Karpas-422 (cell line): Measurements from ENCODE around the gene DLK1. TPM values are rescaled to one million over a fixed set of nuclear protein-coding genes. Genes with fewer than 3 reads are reported as not detected.

ENCODE experiments used
- DNase-seq: peaks from one replicate; pipeline ENCODE4 v3.0.0-alpha.2; 2015
- H2AFZ ChIP-seq: fragments of 200-600 bp; sonication (generic); 2 replicates; pipeline ENCODE4 v1.6.1; 2014; ENCODE audit warnings: antibody characterized with exemption, low read length, mixed read lengths
- H3K27ac ChIP-seq: fragments of 200-600 bp; sonication (generic); 2 replicates; pipeline ENCODE4 v1.5.1; 2014; ENCODE audit warnings: mild to moderate bottlenecking, low read length, moderate library complexity
- H3K27me3 ChIP-seq: fragments of 200-600 bp; sonication (generic); 2 replicates; pipeline ENCODE4 v1.6.1; 2014; ENCODE audit warnings: low read length, mixed read lengths
- H3K36me3 ChIP-seq: fragments of 200-600 bp; sonication (generic); 2 replicates; pipeline ENCODE4 v1.6.1; 2014; ENCODE audit warnings: low read length, mixed read lengths; ENCODE audit not compliant: insufficient read depth
- H3K4me1 ChIP-seq: fragments of 200-600 bp; sonication (generic); 2 replicates; pipeline ENCODE4 v1.6.1; 2014; ENCODE audit warnings: mild to moderate bottlenecking, low read length, mixed read lengths
- H3K4me2 ChIP-seq: fragments of 200-600 bp; sonication (generic); 2 replicates; pipeline ENCODE4 v1.6.1; 2014; ENCODE audit warnings: low read length, low read depth, mild to moderate bottlenecking; ENCODE audit not compliant: poor library complexity, severe bottlenecking
- H3K4me3 ChIP-seq: fragments of 200-600 bp; sonication (generic); 2 replicates; pipeline ENCODE4 v1.5.1; 2014; ENCODE audit warnings: mild to moderate bottlenecking, antibody characterized with exemption, low read length, mixed read lengths
- H3K79me2 ChIP-seq: fragments of 200-600 bp; sonication (generic); 2 replicates; pipeline ENCODE4 v1.6.1; 2014; ENCODE audit warnings: mild to moderate bottlenecking, low read length, mixed read lengths
- H3K9ac ChIP-seq: fragments of 200-600 bp; sonication (generic); 2 replicates; pipeline ENCODE4 v1.6.0; 2014; ENCODE audit warnings: low read length
- H3K9me2 ChIP-seq: fragments of 200-600 bp; sonication (generic), shearing (Covaris generic); replicated peaks from 2 replicates; pipeline ENCODE4 v1.6.0; 2014; ENCODE audit warnings: mild to moderate bottlenecking, low read length, moderate library complexity; ENCODE audit not compliant: insufficient read depth
- H3K9me3 ChIP-seq: fragments of 300-700, 200-600 bp; sonication (generic); 2 replicates; pipeline ENCODE4 v1.6.1; 2014; ENCODE audit warnings: low read length, mixed read lengths
- H4K20me1 ChIP-seq: fragments of 200-600 bp; sonication (generic); 2 replicates; pipeline ENCODE4 v1.6.1; 2014; ENCODE audit warnings: mild to moderate bottlenecking, antibody characterized with exemption, low read length, low read depth; ENCODE audit not compliant: insufficient read depth
- total RNA-seq: library from RNA; depleted of rRNA; stranded (reverse); fragments of >200 nt; shearing (Covaris generic); gene quantifications from 2 replicates; pipeline ENCODE4 v1.2.3, GENCODE V29; 2014; ENCODE audit warnings: low replicate concordance; rRNA removed

DLK1 gene
- not detected in 2 replicates for total RNA-seq

- H3K4me2 ChIP-seq, result no peak within 1 kb of the TSS
- no peak within 1 kb of the TSS for H3K9ac ChIP-seq
- H3K27me3 ChIP-seq, result no peaks in the 10 kb centered on the region
- H3K79me2 ChIP-seq, result no peaks in the 10 kb centered on the region
- no peaks in the 10 kb centered on the region for H3K9me2 ChIP-seq
- H3K27ac ChIP-seq, result no peak within 1 kb of the TSS
- no peak within 1 kb of the TSS for H2AFZ ChIP-seq
- DNase-seq, result no peak
- no peaks in the 10 kb centered on the region for H3K36me3 ChIP-seq
- no peak within 1 kb of the TSS for H3K4me3 ChIP-seq
- no peaks in the 10 kb centered on the region for H4K20me1 ChIP-seq
- no peaks in the 10 kb centered on the region for H3K4me1 ChIP-seq
- H3K9me3 ChIP-seq, result no peaks in the 10 kb centered on the region
Measured at GRCh38 chr14:100726550-100727085, at the start of gene DLK1. TSS of gene DLK1 (plus strand) at chr14:100726892. CDS start at chr14:100727069, 177 bp downstream.

GRCh38 chr14:100677152-100677551 lies 49.5 kb upstream of the DLK1 start:
- H3K9me3 ChIP-seq, result no peaks in the 10 kb centered on the region
- H3K27ac ChIP-seq, result no peak overlapping the region
- H3K9me2 ChIP-seq, result no peaks in the 10 kb centered on the region
- H3K9ac ChIP-seq, result no peak overlapping the region
- H2AFZ ChIP-seq, result no peak overlapping the region
- H3K27me3 ChIP-seq, result no peaks in the 10 kb centered on the region
- no peak overlapping the region for H3K4me3 ChIP-seq
- no peaks in the 10 kb centered on the region for H3K4me1 ChIP-seq
- no peak for DNase-seq
- no peaks in the 10 kb centered on the region for H4K20me1 ChIP-seq
- no peaks in the 10 kb centered on the region for H3K36me3 ChIP-seq
- H3K4me2 ChIP-seq, result no peak overlapping the region
- H3K79me2 ChIP-seq, result no peaks in the 10 kb centered on the region

- Histone ChIP-seq H4K20me1 (no peaks in the 10 kb centered on the region), H3K9ac (no peak overlapping the region), H3K4me2 (no peak overlapping the region), H3K36me3 (no peaks in the 10 kb centered on the region), H3K79me2 (no peaks in the 10 kb centered on the region), H3K9me2 (no peaks in the 10 kb centered on the region), H3K4me3 (no peak overlapping the region), H3K27me3 (no peaks in the 10 kb centered on the region), H2AFZ (no peak overlapping the region), H3K9me3 (no peaks in the 10 kb centered on the region), H3K4me1 (no peaks in the 10 kb centered on the region), H3K27ac (no peak overlapping the region)
- no peak for DNase-seq
Measured at GRCh38 chr14:100677554-100678468, 48.9 kb upstream of the DLK1 start.

- Histone ChIP-seq H3K9me3 (no peaks in the 10 kb centered on the region), H3K4me2 (no peak overlapping the region), H3K27ac (no peak overlapping the region), H3K4me1 (no peaks in the 10 kb centered on the region), H3K79me2 (no peaks in the 10 kb centered on the region), H4K20me1 (no peaks in the 10 kb centered on the region), H3K9me2 (no peaks in the 10 kb centered on the region), H3K27me3 (no peaks in the 10 kb centered on the region), H3K9ac (no peak overlapping the region), H3K4me3 (no peak overlapping the region), H3K36me3 (no peaks in the 10 kb centered on the region), H2AFZ (no peak overlapping the region)
- DNase-seq, result no peak
Measured at GRCh38 chr14:100678469-100678828, 48.2 kb upstream of the DLK1 start.

- H3K36me3 ChIP-seq, result no peaks in the 10 kb centered on the region
- no peaks in the 10 kb centered on the region for H3K9me2 ChIP-seq
- H2AFZ ChIP-seq, result no peak overlapping the region
- no peaks in the 10 kb centered on the region for H3K4me1 ChIP-seq
- DNase-seq, result no peak
- H3K79me2 ChIP-seq, result no peaks in the 10 kb centered on the region
- no peaks in the 10 kb centered on the region for H3K27me3 ChIP-seq
- H3K27ac ChIP-seq, result no peak overlapping the region
- H3K4me2 ChIP-seq, result no peak overlapping the region
- H3K9ac ChIP-seq, result no peak overlapping the region
- H4K20me1 ChIP-seq, result no peaks in the 10 kb centered on the region
- H3K4me3 ChIP-seq, result no peak overlapping the region
- no peaks in the 10 kb centered on the region for H3K9me3 ChIP-seq
Measured at GRCh38 chr14:100679153-100679552, 47.5 kb upstream of the DLK1 start.

- no peak for DNase-seq
- Histone ChIP-seq H3K9ac (no peak overlapping the region), H3K4me3 (no peak overlapping the region), H3K4me2 (no peak overlapping the region), H2AFZ (no peak overlapping the region), H4K20me1 (no peaks in the 10 kb centered on the region), H3K79me2 (no peaks in the 10 kb centered on the region), H3K4me1 (no peaks in the 10 kb centered on the region), H3K27ac (no peak overlapping the region), H3K27me3 (no peaks in the 10 kb centered on the region), H3K36me3 (no peaks in the 10 kb centered on the region), H3K9me2 (no peaks in the 10 kb centered on the region), H3K9me3 (no peaks in the 10 kb centered on the region)
Measured at GRCh38 chr14:100679707-100680438, 46.8 kb upstream of the DLK1 start.

GRCh38 chr14:100680439-100681051 lies 46.1 kb upstream of the DLK1 start:
- Histone ChIP-seq H3K4me3 (no peak overlapping the region), H3K4me1 (no peaks in the 10 kb centered on the region), H3K9me3 (no peaks in the 10 kb centered on the region), H3K9ac (no peak overlapping the region), H2AFZ (no peak overlapping the region), H4K20me1 (no peaks in the 10 kb centered on the region), H3K9me2 (no peaks in the 10 kb centered on the region), H3K36me3 (no peaks in the 10 kb centered on the region), H3K27ac (no peak overlapping the region), H3K27me3 (no peaks in the 10 kb centered on the region), H3K79me2 (no peaks in the 10 kb centered on the region), H3K4me2 (no peak overlapping the region)
- no peak for DNase-seq

- H3K9me2 ChIP-seq, result no peaks in the 10 kb centered on the region
- H3K9me3 ChIP-seq, result no peaks in the 10 kb centered on the region
- no peak overlapping the region for H3K27ac ChIP-seq
- no peak overlapping the region for H3K4me2 ChIP-seq
- no peaks in the 10 kb centered on the region for H3K79me2 ChIP-seq
- no peak overlapping the region for H3K9ac ChIP-seq
- no peaks in the 10 kb centered on the region for H3K27me3 ChIP-seq
- H3K36me3 ChIP-seq, result no peaks in the 10 kb centered on the region
- no peaks in the 10 kb centered on the region for H3K4me1 ChIP-seq
- no peak overlapping the region for H3K4me3 ChIP-seq
- H2AFZ ChIP-seq, result no peak overlapping the region
- no peaks in the 10 kb centered on the region for H4K20me1 ChIP-seq
- no peak for DNase-seq
Measured at GRCh38 chr14:100681111-100681510, 45.6 kb upstream of the DLK1 start.
